CD14-positive monocyte (primary cell): Measurements from ENCODE around the gene DERL2. TPM values are rescaled to one million over a fixed set of nuclear protein-coding genes. Genes with fewer than 3 reads are reported as not detected.

ENCODE experiments used
- DNase-seq, 3 donors: peaks; one replicate each; pipeline ENCODE4 v3.0.0-alpha.2; 2011 to 2022
- H2AFZ ChIP-seq: 2 replicates; pipeline ENCODE4 v1.6.0; 2012; ENCODE audit warnings: mild to moderate bottlenecking, low read depth, low read length, inconsistent platforms; ENCODE audit not compliant: insufficient read depth, poor library complexity, severe bottlenecking
- H3K27ac ChIP-seq, 2 donors: 1 replicate in 1 of 2; 2 replicates in 1 of 2; pipeline ENCODE4 v1.5.1; 2012 to 2013; ENCODE audit warnings: low read length in 2 of 2, control low read depth in 1 of 2, inconsistent platforms in 1 of 2, low read depth in 1 of 2, mild to moderate bottlenecking in 1 of 2
- H3K27me3 ChIP-seq, 2 donors: one replicate each; pipeline versions ENCODE4 v1.6.0 to v1.6.1; 2011 to 2013; ENCODE audit warnings: low read length in 2 of 2; ENCODE audit not compliant: control insufficient read depth in 2 of 2, insufficient read depth in 2 of 2
- H3K36me3 ChIP-seq, 2 donors: replicated peaks in 1 of 2; 1 replicate in 1 of 2; 2 replicates in 1 of 2; pipeline versions ENCODE4 v1.5.1 to v1.6.1; 2012 to 2013; ENCODE audit warnings: low read length in 2 of 2, control low read depth in 1 of 2, inconsistent platforms in 1 of 2, mild to moderate bottlenecking in 1 of 2; ENCODE audit not compliant: insufficient read depth in 2 of 2, control insufficient read depth in 1 of 2
- H3K4me1 ChIP-seq, 2 donors: 1 replicate in 1 of 2; 2 replicates in 1 of 2; pipeline versions ENCODE4 v1.5.1 to v1.6.1; 2012 to 2013; ENCODE audit warnings: low read length in 2 of 2, control low read depth in 1 of 2, inconsistent platforms in 1 of 2, mild to moderate bottlenecking in 1 of 2, moderate library complexity in 1 of 2; ENCODE audit not compliant: insufficient read depth in 2 of 2, control insufficient read depth in 1 of 2
- H3K4me2 ChIP-seq: replicated peaks from 2 replicates; pipeline ENCODE3; 2012; ENCODE audit warnings: low read length, moderate library complexity, mild to moderate bottlenecking; ENCODE audit not compliant: poor library complexity, severe bottlenecking; ENCODE audit errors: extremely low read depth
- H3K4me3 ChIP-seq, 3 experiments: fragments of 200-600 bp in 1 of 3; sonication (generic) in 1 of 3; replicated peaks in 1 of 3; 1 replicate in 2 of 3; 2 replicates in 1 of 3; pipeline ENCODE4 v1.5.1; 2011 to 2013; ENCODE audit warnings: low read length in 3 of 3, mild to moderate bottlenecking in 3 of 3, control low read depth in 2 of 3, low read depth in 2 of 3, inconsistent platforms in 1 of 3, moderate library complexity in 1 of 3
- H3K79me2 ChIP-seq: 2 replicates; pipeline ENCODE4 v1.6.0; 2012; ENCODE audit warnings: mild to moderate bottlenecking, control low read depth, inconsistent platforms, low read length, moderate library complexity; ENCODE audit not compliant: insufficient read depth
- H3K9ac ChIP-seq: 2 replicates; pipeline ENCODE4 v1.6.0; 2017; ENCODE audit warnings: low read length, mild to moderate bottlenecking; ENCODE audit not compliant: insufficient read depth, poor library complexity, severe bottlenecking
- H3K9me3 ChIP-seq, 2 donors: replicated peaks in 1 of 2; 1 replicate in 1 of 2; 2 replicates in 1 of 2; pipeline versions ENCODE4 v1.5.1 to v1.6.1; 2012 to 2013; ENCODE audit warnings: low read length in 2 of 2, control low read depth in 1 of 2; ENCODE audit not compliant: control insufficient read depth in 1 of 2, insufficient read depth in 1 of 2
- H4K20me1 ChIP-seq: 2 replicates; pipeline ENCODE4 v1.6.0; 2012; ENCODE audit warnings: mild to moderate bottlenecking, low read length, control low read depth, moderate library complexity; ENCODE audit not compliant: insufficient read depth
- H3K27ac Mint-ChIP-seq, 7 donors: one replicate each; pipeline ENCODE4 v1.8.0; 2020; ENCODE audit warnings: mild to moderate bottlenecking in 7 of 7, mixed read lengths in 7 of 7, moderate library complexity in 6 of 7, inconsistent platforms in 2 of 7
- H3K27me3 Mint-ChIP-seq, 3 donors: one replicate each; pipeline ENCODE4 v1.8.0; 2021 to 2022; ENCODE audit warnings: low read depth in 3 of 3, mild to moderate bottlenecking in 3 of 3, mixed read lengths in 3 of 3, moderate library complexity in 3 of 3, inconsistent platforms in 1 of 3
- H3K36me3 Mint-ChIP-seq, 2 donors: one replicate each; pipeline ENCODE4 v1.8.0; 2020; ENCODE audit warnings: mixed read lengths in 2 of 2, inconsistent platforms in 1 of 2, mild to moderate bottlenecking in 1 of 2
- H3K4me1 Mint-ChIP-seq: one replicate; pipeline ENCODE4 v1.8.0; 2020; ENCODE audit warnings: mild to moderate bottlenecking, mixed read lengths
- H3K4me3 Mint-ChIP-seq, 2 donors: one replicate each; pipeline ENCODE4 v1.8.0; 2020; ENCODE audit warnings: mild to moderate bottlenecking in 2 of 2, mixed read lengths in 2 of 2, moderate library complexity in 1 of 2
- H3K9me3 Mint-ChIP-seq, 7 donors: one replicate each; pipeline ENCODE4 v1.8.0; 2020 to 2022; ENCODE audit warnings: mixed read lengths in 7 of 7, mild to moderate bottlenecking in 6 of 7, moderate library complexity in 6 of 7, inconsistent platforms in 2 of 7
- CTCF ChIP-seq: fragments of 200-600 bp; IDR thresholded peaks from one replicate; pipeline ENCODE4 v1.8.0; 2022; ENCODE audit warnings: antibody characterized with exemption, mild to moderate bottlenecking
- WGBS: methylation state at CpG from one replicate; pipeline ENCODE4 v1.1.5; 2013; ENCODE audit warnings: missing lambda C conversion rate; ENCODE audit not compliant: insufficient coverage; 5-methylcytosine and 5-hydroxymethylcytosine counted together
- intact Hi-C, 2 donors: fragments of 100-400 bp; cut with micrococcal nuclease; formaldehyde crosslinking; loops; one replicate each; pipeline versions ENCODE4 v1.15.0 to v1.15.1; 2023
- polyA plus RNA-seq, 3 donors: library from polyadenylated mRNA; depleted of rRNA in 1 of 3; unstranded in 2 of 3; stranded (reverse) in 1 of 3; fragments of 300-500 nt in 2 of 3; fragments of >200 nt in 1 of 3; fragmentation: Illumina TruSeq in 2 of 3; gene quantifications; 1 replicate in 2 of 3; 2 replicates in 1 of 3; pipeline ENCODE4 v1.2.3, GENCODE V29; 2012 to 2021

DERL2 gene
- polyA plus RNA-seq, 3 donors: 30.6 to 84.9 (median 81.6) TPM

DNA sequence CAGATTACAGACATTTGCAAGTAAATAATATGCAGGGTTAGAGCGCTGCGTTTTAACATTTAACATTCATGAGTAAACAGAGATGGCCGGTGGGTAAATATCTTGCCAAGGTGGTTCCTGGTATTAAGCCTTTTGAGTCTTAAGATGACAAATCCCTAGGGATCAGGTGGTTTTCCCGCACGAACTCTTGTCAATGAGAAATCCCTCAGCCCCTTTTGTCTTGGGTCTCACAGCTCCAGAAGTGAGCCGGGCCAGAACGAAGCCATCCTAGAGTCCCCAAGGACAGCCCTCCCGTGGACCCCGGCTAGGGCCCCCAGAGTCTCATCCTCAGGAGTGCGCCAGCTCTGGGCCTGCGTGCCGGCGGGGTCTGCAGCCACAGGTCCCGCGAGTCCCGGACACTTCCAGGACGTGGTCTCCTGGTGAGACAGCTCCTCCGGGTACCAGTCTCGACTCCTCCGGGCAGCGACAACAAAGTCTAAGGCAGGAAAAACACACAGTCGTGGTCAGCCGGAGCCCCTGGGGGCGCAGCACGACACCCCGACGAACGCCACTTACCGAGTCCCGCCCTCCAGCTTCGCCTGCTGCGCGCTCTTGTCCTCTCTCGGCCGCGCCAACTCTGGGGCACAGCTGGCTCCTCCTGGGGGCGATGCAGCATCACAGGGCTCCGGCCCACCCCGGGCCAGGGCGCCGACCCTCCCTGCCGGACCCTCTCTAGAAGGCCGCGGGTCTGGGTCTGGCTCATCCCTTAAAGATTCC, 13.7 kb upstream of the DERL2 start:
- H3K27ac Mint-ChIP-seq: no peak overlapping the region
- TF ChIP-seq CTCF: no peak
- Histone ChIP-seq H3K27me3 (peaks cover 5 to 28% of the 10 kb centered on the region in 2 donors), H3K36me3 (peaks cover 17 to 53% of the 10 kb centered on the region in 2 donors), H3K4me1 (peaks cover 10 to 12% of the 10 kb centered on the region in 2 donors), H3K4me3 (no peak overlapping the region), H3K79me2 (no peaks in the 10 kb centered on the region), H3K9ac (no peak overlapping the region), H2AFZ (no peak overlapping the region), H3K4me2 (no peak overlapping the region), H3K27ac (no peak overlapping the region), H4K20me1 (peaks cover 44% of the 10 kb centered on the region), H3K9me3 (no peaks in the 10 kb centered on the region)
- peaks cover 0 to 9% (median 3%) of the 10 kb centered on the region in 7 donors for H3K9me3 Mint-ChIP-seq
- peaks cover 10% of the 10 kb centered on the region for H3K4me1 Mint-ChIP-seq
- H3K27me3 Mint-ChIP-seq: peaks cover 17 to 30% (median 27%) of the 10 kb centered on the region in 3 donors
- DNase-seq: no peak
- intact Hi-C loops: no loop called here
- H3K36me3 Mint-ChIP-seq: peaks cover 53 to 59% of the 10 kb centered on the region in 2 donors
- H3K4me3 Mint-ChIP-seq: no peak overlapping the region
- 74% methylated on average over 41 of the region's 44 CpGs for WGBS

GRCh38 chr17:5492970-5493369, 7.0 kb upstream of the DERL2 start:
- Histone ChIP-seq H3K9me3 (peaks cover 0 to 10% of the 10 kb centered on the region in 2 donors), H3K4me1 (no peaks in the 10 kb centered on the region), H3K27me3 (no peaks in the 10 kb centered on the region), H3K36me3 (peaks cover 14 to 30% of the 10 kb centered on the region in 2 donors), H4K20me1 (no peaks in the 10 kb centered on the region), H3K4me3 (no peak overlapping the region), H3K9ac (no peak overlapping the region), H2AFZ (no peak overlapping the region), H3K4me2 (no peak overlapping the region), H3K27ac (no peak overlapping the region), H3K79me2 (peaks cover 20% of the 10 kb centered on the region)
- peaks cover 22% of the 10 kb centered on the region in 2 donors for H3K36me3 Mint-ChIP-seq
- H3K4me1 Mint-ChIP-seq: no peaks in the 10 kb centered on the region
- H3K9me3 Mint-ChIP-seq: peaks cover 8 to 25% (median 18%) of the 10 kb centered on the region in 7 donors
- TF ChIP-seq CTCF: no peak
- H3K4me3 Mint-ChIP-seq: no peak overlapping the region
- peaks cover 2 to 6% (median 2%) of the 10 kb centered on the region in 3 donors for H3K27me3 Mint-ChIP-seq
- WGBS: no CpG with 5 or more reads among the region's 2 CpGs
- no peak for DNase-seq
- peak overlapping the region in 1 of 7 donors; percentile 58 for H3K27ac Mint-ChIP-seq
- intact Hi-C loops: no loop called here
